GM19372 (cell line): ENCODE data around the gene DNASE1L3.

Experiments
- ATAC-seq: cut with Tn5 transposase; IDR thresholded peaks from one replicate; pipeline ENCODE4 v1.9.1; 2021; ENCODE audit warnings: mild to moderate bottlenecking, low read depth, moderate library complexity; ENCODE audit not compliant: unreplicated experiment

DNASE1L3 gene

GRCh38 chr3:58164199-58164879 is 46.4 kb downstream of the DNASE1L3 start:
- no peak for ATAC-seq

- ATAC-seq = no peak
These were observed 47.5 kb downstream of the DNASE1L3 start for GRCh38 chr3:58163234-58163633.

DNA sequence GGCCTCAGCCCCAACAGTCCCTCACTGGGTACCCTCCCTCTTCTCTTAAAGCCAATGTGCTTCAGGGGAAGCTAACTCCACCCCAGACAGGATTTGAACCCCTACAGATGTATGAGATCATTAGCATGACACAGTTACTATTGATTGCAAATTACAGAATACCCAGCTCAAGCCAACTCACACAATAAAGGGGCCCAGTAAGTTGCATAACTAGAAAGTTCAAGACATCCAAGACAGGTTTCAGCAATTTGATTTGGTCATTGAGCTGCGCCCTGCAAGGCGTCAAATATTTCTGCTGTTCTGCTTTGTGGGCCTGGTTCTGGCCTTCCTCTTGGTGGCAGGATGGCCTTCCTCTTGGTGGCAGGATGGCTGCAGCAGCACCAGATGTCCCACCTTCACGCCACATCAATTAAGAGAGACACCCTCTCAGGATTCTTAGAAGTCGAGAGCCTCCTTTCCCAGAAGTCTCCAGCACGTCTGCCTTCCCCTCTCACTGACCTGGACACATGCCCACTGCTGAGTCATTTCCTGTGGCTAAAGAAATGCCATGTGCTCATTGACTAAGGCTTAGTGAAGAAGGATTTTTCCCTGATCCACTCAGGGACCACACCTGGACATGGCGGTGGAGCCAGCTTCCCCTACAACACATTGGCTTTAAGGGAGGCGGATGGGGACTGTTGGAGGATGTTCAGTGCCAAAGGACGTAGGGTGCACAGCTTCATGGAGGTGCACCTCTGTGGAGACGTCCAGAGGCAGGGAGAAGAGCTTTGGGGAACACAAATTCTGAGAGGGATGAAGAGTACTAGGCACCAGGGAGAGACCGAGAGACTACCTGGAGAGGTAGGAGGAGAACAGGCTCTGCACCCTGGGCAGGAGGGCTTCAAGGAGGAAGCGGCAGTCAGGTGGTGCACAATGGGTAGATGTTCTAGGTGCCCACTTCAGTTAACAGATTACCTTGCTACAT is 49.1 kb downstream of the DNASE1L3 start:
- ATAC-seq = no peak

- ATAC-seq = no peak
These were observed 50.4 kb downstream of the DNASE1L3 start for GRCh38 chr3:58160399-58160798.

- no peak for ATAC-seq
These were observed 52.2 kb downstream of the DNASE1L3 start for GRCh38 chr3:58158442-58159153.

DNA sequence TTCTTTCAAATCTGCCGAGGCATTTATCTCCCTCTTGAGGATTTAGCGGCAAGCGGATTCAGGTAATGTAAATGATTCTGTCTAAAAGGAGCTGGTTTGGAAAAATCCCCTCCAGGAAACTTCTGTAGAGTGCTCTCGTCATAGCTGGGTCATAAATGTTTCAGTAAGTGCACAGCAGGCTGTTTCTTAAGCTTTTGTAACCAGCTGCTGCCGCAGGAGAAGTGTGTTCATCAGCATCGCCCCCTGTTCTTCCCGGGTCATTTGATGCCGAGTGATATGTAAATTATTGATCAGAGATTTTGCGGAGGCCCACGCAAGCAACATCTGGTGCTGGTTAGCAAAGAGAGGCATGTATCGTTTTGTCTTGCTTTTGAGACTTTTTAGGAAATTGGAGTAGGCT is 53.1 kb downstream of the DNASE1L3 start:
- no peak for ATAC-seq

- no peak for ATAC-seq
These were observed 54.9 kb downstream of the DNASE1L3 start for GRCh38 chr3:58155838-58156237.

- ATAC-seq = no peak
These were observed 55.9 kb downstream of the DNASE1L3 start for GRCh38 chr3:58154626-58155449.

DNA sequence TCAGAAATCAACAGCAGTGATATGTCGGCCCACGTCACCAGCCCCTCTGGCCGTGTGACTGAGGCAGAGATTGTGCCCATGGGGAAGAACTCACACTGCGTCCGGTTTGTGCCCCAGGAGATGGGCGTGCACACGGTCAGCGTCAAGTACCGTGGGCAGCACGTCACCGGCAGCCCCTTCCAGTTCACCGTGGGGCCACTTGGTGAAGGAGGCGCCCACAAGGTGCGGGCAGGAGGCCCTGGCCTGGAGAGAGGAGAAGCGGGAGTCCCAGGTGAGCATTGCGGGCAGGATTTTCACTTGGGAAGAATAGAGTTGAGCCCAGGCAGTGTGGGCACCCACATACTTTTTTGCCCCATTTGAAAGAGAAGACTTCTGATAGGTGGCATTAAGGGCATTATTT is 57.4 kb downstream of the DNASE1L3 start:
- ATAC-seq = no peak

- no peak for ATAC-seq
These were observed 58.4 kb downstream of the DNASE1L3 start for GRCh38 chr3:58152225-58153015.

DNA sequence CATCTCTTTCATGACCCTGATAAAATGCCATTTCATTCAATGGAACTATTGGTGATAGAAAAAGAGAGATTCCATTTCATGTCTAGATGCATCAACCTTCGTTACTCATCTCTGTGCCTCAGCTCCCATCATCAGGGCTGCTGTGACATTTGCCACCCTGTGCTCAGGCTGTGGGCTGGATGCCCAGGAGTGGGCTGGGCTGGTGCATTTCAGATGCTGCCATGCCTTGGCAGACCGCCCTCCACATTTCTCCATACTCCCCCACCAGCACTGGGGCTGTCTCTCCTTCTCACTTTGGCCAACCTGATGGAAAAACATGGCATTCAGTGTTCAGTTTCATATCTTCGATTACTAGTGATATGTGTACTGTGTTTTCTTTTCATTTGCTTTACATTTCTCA is 59.1 kb downstream of the DNASE1L3 start:
- no peak for ATAC-seq

GRCh38 chr3:58150810-58151199 is 60.0 kb downstream of the DNASE1L3 start:
- ATAC-seq = no peak

- no peak for ATAC-seq
These were observed 60.5 kb downstream of the DNASE1L3 start for GRCh38 chr3:58150130-58150809.

DNA sequence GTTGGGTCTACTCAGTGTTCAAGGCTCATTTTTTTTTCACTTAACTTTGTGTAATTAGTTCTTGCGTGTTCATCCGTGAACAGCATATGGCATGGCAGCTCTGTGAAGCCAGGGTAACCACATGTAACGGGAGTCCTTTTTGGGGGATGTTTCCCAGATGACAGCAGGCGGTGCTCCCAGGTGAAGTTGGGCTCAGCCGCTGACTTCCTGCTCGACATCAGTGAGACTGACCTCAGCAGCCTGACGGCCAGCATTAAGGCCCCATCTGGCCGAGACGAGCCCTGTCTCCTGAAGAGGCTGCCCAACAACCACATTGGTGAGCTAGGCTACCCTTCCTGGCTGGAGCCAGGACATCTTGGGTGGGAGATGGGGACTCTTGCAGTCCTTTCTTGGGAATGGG is 62.7 kb downstream of the DNASE1L3 start:
- ATAC-seq = no peak

DNA sequence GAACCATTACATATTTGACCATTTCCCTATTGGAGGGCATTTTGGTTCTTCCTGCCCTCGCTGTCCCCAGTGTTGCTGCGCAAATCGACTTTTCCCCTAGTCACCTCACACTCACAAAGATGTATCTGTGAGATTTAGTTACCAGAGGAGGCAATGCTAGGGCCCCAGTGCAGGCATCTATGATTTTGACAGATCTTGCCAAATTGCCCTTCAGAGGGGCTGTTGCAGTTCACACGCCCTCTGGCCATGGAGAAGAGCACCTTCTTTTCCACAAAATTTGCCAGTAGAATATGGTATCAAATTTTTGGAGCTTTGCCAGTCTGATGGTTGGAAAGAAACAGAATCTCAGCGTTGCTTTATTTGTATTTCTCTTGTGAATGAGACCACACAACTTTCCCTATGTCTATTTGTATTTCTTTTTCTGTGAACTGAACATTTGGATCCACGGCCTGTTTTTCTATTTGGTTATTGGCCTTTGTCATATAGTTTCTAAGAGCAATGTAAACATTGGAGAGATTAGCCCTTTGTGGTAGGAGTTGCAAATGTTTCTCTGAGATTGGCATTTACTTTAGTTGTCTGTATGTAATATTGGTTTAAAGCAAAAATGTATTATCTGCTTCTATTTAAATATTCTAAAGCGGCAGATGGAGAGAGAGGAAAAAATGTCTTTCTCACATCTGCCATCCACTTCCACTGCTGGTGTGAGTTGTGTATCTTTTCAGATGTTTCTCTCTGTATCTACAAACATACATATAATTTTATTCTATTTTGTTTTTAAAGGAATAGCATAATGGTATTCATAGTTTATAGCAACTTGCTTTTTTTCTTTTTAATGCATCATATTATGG is 66.1 kb downstream of the DNASE1L3 start:
- ATAC-seq = no peak

GRCh38 chr3:58143417-58144055 is 67.2 kb downstream of the DNASE1L3 start:
- ATAC-seq = no peak
